ENCODE data around the gene MARK4.

GRCh38 chr19:45348367-45349125 lies 97.5 kb downstream of the MARK4 start:
- TF ChIP-seq CTCF (IDR thresholded peaks at IDR 0.05; ENCODE audit: low read depth, low read length, missing input control): no peak
- TF ChIP-seq REST (IDR thresholded peaks at IDR 0.05): no peak
- TF ChIP-seq MAX (IDR thresholded peaks at IDR 0.05): no peak
- TF ChIP-seq RAD21 (IDR thresholded peaks at IDR 0.05): no peak
- TF ChIP-seq YY1 (IDR thresholded peaks at IDR 0.05): no peak
- TF ChIP-seq EGR1 (IDR thresholded peaks at IDR 0.05; ENCODE audit: low read depth in 2 of 2): no peak
- no peak for TF ChIP-seq SP1 (IDR thresholded peaks at IDR 0.05)
- no peak for TF ChIP-seq TAF1 (conservative IDR thresholded peaks at IDR 0.05)
- no peak for TF ChIP-seq GABPA (IDR thresholded peaks at IDR 0.05 in 1 of 2, conservative IDR thresholded peaks at IDR 0.05 in 1 of 2)

All from liver (tissue), 3 donors.